Cerebellar nuclear complex (tissue), 1 donor: ENCODE results near the gene TMEM120A.

Experiments used
- DNase-seq, 2 experiments: peaks; one replicate each; lab custom pipeline; 2025; lab: John Stamatoyannopoulos, UW

The TMEM120A gene

GRCh38 chr7:75957021-75957736 lies 37.2 kb downstream of the TMEM120A start:
- DNase-seq, result no peak

GRCh38 chr7:75955331-75955955 lies 39.0 kb downstream of the TMEM120A start:
- DNase-seq, result peak in 1 of 2 experiments; percentile 47

- no peak for DNase-seq
Observed at GRCh38 chr7:75953931-75954330, 40.5 kb downstream of the TMEM120A start.

GRCh38 chr7:75953431-75953830 lies 41.0 kb downstream of the TMEM120A start:
- no peak for DNase-seq

GRCh38 chr7:75951506-75951905 lies 42.9 kb downstream of the TMEM120A start:
- DNase-seq, result no peak

DNA sequence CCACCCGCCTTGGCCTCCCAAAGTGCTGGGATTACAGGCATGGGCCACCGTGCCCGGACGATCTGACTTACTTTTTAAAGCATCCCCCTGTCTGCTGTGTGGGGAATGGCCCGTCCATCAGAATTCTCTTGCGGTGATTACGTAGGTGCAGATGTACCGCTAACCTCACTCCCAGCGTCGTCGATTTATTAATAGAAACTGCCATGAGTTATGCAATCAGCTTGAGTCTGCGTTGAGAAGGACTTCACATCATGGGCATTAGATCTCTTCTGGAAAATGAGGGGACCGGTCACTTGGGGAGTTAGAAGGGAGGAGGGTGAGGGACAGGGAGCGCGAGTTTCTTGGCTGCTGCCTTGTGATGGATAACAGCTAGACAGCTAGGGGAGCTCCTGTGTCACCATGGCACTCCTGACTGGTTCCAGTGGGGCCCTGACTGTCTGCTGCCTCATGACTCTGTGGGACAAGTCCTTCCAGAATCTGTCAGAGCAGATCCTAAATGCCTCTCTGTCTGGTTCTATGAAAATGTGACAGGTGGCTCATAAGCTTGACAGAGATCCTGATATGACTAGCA lies 44.2 kb downstream of the TMEM120A start:
- no peak for DNase-seq

- no peak for DNase-seq
Observed at GRCh38 chr7:75948179-75948578, 46.2 kb downstream of the TMEM120A start.

DNA sequence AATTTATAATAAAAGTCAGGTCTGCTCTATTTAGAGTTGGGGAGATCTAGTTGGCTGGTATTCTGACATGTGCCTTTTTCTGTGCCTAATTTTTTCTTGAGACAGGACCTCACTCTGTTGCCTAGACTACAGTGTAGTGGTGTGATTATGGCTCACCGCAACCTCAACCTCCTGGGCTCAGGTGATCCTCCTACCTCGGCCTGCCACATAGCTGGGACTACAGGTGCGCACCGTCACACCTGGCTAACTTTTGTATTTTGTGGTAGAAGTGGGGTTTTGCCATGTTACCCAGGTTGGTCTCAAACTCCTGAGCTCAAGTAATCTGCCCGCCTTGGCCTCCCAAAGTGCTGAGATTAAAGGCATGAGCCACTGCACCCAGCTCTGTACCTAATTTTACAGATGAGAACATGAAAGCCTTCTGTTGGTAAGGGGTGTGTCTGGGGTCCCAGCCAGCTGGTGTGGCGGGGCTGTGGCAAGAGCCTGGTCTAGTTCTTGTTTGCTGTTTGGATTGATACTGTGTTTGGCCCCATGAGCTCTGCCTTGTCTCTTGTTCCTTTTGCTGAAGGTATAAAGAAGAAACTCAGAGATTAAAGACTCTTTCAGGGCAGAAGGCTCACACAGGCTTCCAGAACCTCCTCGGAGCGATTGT lies 48.1 kb downstream of the TMEM120A start:
- DNase-seq, result no peak

DNA sequence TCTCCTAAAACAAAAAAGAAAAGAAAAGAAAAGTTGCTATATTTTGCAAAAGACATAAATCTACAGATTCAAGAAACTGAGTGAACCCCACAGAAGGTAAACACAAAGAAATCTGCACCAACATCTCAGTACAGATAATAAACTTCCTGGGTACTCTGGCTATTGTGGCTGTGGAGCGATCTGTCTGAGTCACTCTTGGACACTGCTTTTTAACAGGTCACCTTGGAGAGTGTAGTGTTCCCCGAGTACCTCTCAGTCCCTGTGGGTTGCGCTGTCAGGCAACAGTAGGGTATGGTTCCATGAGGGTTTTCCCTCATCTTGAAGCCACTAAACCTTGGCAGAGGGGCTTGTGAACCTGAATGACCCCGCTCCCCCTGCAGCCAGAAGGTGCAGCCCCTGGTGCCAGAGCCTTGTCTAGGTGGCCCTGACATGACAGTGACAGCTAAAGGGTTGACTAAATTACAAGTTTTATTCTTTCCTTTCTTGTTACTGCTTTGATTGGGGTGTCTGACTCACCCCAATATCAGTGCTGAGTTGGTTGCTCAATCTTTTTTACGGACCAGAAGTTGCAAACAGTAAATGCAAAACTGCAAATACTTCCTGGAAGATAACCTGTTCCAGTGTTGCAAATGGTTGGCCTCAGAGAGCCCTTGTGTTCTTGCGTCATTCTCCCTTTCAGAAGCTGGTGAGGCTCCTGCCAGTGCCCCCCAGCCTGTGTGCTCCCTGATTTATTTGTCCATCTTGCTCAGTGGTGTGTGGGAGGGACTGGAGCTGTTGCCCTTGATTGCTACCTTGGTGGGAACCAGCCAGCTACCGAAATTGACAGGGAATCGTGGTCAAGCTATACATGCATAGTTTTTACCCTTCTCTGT lies 48.9 kb downstream of the TMEM120A start:
- DNase-seq, result no peak

- DNase-seq, result no peak
Observed at GRCh38 chr7:75944507-75944906, 49.9 kb downstream of the TMEM120A start.

- no peak for DNase-seq
Observed at GRCh38 chr7:75943864-75944263, 50.5 kb downstream of the TMEM120A start.

DNA sequence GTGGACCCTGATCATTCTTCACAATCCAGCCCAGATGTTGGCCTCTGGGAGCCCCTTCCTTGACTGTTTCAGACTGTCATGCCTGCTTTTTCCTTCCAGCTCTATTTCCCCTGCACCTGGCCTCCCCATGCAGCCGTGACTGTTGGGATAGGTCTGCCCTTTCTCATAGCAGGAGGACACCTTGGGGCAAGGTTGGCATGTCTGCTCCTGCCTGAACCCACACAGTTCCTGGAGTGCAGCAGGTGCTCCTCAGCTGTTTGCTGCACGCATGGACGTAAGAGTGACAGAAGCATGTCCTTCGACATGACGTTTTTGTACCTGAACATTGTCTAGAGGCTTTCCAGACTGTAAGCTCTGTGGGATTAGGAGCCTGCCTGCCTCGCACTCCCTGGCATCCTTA lies 55.5 kb downstream of the TMEM120A start:
- DNase-seq, result no peak

- no peak for DNase-seq
Observed at GRCh38 chr7:75937958-75938786, 56.2 kb downstream of the TMEM120A start.
